NCI-H2107 treated with DMSO at 0.1 percent for 48 hours (cell line): Measurements from ENCODE around the gene ABR.

Source experiments
- DNase-seq: peaks from one replicate; lab custom pipeline; 2025; ENCODE audit not compliant: unreplicated experiment; lab: John Stamatoyannopoulos, UW

Gene ABR

DNA sequence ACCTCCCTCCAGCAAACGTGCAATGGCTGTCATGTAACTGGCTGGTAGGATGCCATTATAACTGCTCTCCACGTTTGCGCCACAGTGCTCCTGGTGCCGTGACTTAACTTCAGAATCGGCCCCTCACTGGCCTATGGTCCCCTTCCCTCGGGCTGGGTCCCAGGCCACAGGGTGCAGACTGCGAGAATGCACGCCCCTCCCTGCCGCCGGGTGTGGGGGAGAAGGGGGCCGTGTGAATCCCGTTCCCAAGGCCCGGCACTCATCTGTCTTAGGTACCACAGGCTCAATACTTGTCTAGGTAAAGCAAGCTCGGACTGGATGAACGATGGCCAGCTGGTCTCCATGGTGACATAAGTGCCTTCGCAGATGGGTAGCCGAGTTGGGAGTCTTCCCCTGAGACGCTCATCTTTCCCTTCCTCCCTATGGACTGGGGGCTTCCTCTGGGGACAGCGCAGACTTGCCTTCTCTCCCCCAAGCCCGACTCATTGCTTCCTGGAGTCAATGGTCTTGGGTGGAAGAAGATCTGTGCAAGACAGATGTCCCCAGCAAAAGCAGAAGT lies 145.1 kb downstream of the ABR start:
- no peak for DNase-seq

DNA sequence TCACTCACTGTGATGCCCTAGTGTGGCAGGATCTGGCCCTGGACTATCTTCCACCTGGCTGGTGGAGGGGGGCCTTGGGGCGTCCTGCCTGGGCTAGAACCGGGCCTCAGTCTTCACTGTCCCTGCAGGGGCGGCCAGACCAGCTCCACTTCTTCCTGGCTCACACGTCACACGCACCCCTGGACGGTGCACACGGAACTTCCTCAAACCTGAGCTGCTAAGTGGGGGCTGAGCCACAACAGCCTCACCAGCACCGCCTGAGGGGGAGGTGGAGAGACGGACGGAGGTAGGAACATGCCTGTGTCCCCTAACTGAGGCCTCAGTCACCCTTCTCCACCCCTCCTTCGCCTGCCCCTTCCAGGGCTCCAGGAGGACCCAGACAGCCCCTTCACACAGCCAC lies 146.3 kb downstream of the ABR start:
- no peak for DNase-seq

DNA sequence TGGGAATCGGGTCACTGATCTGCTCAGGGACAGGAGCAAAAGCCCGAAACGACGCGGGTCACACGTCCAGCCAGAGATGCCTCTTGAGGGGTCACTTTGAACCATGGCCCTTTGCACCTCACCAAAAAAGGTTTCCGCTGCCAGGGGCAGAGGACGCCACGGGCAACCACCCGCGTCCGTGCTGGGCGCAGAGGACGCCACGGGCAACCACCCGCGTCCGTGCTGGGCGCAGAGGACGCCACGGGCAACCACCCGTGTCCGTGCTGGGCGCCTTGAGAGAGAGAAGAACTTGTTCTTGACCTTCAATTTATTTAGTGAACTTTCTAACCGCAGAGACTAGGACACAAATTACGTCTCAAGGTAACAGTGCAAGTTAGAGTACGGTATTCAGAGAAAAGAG lies 147.4 kb downstream of the ABR start:
- no peak for DNase-seq

DNA sequence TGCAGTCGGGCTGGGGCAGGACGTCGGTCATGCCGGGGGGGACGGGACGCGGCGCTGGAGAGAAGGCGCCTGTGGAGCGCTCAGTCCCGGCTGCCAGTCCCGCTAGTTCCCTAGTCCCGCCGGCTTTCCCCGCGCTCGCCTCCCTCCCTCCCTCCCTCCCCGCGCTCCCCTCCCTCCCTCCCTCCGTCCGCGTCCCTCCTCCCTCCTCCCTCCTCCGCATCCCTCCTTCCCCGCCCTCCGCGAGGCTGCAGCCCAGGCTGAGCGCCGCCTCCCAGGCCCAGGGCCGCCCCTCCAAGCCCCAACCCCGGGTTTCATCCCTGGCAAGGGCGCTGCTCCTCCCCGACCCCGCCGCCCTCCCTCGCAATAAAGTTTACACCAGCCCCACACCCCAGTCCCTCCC lies 148.1 kb downstream of the ABR start:
- DNase-seq, result no peak

DNA sequence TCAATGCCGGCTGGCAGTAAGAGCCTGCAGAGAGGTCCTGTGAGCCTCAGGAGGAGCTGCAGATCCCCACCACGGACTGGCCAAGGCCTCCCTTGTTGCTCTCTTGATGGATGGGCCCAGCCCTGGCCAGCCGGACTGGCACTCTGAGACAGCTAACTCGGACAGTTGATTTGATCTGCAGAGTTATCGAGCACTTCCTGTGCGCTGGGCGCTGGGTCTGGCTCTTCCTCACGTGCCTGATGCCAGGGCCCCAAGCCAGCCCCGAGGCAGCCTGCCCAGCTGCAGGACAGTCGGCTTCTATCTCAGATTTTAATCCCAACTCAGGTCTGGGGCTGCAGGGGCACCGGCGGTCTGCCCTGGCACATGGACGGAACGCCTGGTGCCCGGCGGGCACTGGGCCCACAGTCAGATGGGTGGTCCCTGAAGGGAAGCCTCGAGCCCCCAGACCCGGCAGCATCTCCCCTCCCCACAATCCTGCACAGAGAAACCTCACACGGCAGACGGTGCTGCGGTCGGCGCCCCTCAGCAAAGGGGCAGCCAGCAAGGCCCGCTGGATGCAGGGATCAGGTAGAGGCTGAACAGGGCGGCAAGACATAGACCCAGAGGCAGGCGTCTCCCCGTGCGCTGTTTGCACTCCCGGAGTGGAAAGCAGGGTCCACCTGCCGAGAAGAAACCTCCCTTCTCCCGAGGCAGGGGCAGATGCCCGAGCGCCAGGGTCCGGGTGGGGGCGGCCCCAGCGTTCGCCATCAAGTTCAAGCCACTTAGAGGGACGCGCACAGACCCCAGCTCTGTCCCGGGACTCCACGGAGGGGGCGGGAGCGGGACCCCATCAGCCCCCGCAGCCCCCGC lies 148.9 kb downstream of the ABR start:
- no peak for DNase-seq

DNA sequence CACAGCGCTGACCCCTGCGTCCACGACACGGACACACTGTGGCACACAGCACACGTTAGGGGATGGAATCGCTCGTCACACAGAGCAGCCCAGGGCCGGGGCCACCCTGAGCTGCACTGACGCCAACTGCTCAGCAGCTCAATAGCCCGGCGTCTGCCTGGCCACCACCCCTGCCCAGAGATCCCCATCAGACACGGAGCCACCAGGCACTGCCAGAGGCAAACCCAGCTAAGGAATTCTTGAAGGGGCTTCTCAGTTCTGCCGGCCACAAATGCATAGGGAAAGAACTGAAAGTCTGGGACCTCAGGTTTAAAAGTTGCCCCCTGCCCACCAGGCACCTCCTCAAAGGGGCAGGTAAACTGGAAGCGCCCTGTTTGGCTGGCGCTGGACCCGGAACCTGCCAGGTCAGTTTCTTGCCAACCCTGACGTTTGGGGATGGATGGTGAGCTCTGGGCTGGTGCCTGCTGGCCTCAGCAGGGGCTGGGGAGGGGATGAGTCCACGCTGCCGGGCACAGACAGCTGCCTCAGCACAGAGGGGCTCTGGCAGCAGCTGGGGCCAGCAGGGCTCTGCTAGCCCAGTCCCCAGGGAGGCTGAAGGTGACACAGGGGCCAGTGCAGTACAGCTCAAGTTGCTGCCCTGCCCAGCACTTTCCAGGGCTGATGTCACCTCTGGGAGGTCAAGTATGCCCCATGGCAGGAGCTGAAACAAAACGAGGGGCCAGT lies 149.7 kb downstream of the ABR start:
- DNase-seq, result no peak

DNA sequence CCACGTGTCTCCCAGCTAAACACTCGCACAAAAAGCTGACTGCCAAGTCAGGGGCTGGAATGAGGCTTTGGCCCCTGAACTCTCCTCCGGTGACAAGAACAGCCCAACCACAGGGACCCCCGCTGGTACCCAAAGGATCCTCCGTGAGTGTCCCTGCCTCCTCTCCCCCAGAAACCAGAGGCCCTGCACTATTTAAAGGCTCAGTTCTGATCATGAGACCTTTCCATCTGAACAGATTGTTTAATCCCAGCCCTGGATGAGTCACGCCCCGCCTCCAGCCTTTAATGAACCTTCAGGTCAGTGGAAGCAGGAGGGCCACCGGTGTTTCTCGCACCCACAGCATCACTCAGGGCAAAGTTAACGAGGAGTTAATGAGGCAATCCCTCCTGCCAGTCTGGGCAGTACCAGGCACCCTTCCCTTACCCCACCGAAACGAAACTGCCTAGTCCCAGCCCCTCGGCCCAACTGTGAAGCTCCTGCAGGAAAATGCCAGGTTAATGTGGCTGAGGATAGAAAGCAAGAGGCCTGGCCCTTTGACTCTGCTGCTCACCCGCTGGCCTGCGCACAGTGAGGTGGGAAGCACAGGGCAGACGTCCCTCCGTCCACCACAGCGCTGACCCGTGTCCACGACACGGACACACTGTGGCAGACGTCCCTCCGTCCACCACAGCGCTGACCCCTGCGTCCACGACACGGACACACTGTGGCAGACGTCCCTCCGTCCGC lies 150.4 kb downstream of the ABR start:
- no peak for DNase-seq

DNA sequence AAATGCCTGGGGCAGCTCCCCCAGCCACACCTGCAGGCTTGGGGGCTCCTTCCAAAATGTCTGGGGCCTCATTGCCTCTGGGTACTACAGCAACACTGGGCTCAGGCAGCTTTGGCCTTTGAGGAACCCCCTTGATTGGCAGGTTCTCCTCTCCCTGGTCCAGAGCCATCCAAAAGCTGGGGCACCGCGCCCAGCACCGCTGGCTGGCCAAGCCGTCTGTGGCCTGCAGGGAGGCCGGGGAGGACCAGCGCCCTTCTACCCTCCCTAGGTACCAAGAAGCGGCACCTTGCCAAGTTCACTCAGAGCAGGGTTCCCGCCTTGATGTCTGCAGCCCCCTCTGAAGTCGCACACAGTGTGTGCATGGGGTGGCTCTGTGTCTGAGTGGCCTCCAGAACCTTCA lies 152.7 kb downstream of the ABR start:
- no peak for DNase-seq

DNA sequence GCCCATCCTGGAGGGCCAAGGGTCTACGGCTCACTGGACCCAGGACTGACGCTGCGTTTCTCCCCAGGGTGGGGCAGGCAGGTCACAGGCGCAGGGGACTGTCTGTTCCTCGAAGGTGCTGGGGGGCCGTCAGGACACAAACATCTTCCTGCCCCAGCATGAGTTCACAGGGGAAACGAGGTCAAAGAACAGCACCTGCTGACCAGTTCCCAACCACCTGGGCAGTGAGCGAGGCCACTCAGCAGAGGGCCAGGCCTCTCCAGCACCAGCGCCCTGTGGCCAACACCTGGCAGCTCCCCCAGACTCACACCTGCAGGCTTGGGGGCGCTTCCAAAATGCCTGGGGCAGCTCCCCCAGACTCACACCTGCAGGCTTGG lies 153.2 kb downstream of the ABR start:
- no peak for DNase-seq

DNA sequence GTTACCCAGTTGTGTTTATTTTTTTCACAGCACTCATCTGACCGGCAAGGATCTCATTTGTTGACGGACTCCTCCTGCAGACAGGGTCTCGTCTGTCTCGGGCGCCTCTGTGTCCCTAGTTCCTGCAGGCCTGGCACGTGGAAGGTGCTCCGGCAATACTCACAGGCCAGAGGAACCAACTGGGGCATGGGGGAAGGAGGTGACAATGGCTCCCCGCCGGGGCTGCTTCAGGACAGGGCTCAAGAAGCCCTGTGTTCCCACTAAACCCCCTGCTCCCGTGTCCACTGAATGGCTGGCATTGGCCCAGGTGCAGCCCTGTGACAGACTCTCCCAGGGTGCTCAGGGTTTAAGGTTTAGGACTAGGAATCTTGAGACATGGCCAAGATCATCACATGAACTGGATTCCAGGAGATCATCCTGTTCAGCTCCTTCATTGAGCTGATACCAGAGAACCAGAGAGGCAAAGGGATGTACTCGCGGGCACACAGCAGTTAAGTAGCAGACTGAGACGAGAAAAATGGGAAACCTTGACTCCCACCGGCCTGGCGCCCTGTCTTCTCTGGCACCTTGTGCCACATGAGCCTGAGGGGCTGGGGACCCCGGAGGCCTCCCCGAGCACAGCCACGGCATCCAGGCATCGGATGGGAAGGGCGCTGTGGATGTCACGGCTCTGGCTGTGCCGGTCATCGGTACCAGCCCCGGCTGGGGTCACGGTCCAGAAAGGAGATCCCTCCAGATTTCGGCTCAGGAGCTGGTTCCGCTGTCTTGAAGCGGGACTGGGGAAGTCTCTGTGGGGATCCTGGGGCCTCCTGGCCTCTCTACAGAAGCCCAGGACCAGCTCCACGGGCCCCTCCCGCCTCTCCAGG lies 153.8 kb downstream of the ABR start:
- DNase-seq, result no peak

DNA sequence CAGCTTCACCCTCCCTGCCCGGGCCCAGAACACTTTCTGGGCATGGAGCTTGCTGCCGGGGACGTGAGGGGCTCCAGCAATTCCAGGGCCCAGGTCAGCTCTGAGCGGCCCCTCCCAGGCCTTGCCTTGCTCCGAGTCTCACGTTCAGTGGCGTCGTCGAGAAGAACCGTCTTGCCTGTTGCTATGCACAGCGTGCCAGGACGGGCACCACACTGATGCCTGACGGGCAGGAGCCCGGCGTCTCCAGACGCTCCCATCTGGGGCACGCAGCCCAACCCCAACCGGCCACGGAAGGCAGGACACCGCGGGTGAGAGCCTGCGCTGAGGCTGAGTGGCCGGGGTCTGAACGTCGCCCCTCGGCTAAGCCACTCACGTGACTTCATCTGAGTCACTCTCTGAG lies 155.7 kb downstream of the ABR start:
- no peak for DNase-seq

DNA sequence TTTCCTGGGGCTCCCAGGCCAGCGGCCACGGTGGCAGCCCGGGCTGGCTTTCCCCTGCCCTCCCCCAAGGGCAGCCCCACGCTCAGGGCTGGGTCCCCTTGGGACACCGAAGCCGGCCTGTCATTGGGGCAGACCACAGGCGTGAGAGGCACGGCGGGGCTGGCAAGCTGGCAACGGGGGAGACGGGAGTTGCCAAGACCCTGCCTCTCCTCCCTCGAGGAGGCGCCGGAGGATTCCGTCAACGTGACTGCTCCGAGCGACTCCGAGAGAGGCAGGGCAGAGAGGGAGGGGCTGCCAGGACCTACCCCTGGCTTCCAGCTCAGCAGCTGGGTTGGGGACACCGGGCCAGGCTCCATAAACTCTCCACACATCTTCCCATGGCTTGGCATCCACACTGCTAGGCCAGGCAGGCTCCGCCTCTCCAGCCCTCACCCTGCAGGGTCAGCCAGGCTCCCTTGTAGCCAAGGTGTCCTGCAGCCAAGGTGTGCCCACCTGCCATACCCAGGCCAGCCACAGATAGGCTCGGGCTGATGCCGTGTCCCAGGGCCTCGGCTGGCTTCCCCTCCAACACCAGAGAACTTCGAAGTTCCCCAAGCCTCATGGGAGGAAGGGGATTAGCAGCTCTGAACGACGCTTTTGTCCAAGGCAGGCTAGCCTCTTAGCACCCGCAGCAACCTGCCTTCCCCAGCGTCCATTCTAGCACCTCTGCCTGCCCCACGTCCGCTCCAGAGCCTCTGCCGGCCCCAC lies 157.3 kb downstream of the ABR start:
- no peak for DNase-seq

DNA sequence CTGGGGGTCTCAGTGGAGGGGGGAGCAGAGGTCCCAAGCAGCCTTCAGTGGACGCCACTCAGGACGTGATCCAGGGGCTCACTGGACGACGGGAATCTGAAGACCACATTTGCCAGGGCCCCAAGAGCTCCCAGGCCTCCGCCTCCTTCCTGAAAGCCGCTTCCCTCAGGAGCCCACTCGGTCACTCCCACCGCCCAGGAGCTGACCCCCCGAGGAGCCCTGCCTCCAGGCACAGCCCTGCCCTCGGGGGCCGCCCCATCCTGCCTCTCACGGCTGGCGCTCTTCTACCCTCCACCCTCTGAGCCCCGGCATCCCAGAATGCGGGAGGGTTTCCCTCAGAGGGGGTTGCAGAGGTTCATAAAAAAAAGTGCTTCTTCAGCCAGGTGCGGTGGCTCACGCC lies 158.6 kb downstream of the ABR start:
- DNase-seq, result no peak

DNA sequence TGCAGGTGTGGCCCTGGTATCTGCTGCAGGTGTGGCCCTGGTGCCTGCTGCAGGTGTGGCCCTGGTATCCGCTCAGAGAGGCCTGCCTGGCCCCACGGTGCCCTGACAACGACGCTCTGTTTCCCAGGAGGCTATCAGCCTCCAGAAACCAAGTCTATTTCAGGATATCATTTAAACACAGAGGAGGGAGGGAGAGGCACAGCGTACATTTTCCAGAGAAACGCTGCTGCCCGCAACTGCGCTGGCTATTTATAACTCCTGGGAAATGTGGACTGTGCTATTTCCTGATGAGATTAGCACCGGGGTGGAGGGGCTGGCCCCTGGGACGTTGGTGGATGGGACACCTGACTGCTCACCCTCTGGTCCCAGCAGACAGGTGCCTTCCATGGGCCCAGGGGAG lies 160.3 kb downstream of the ABR start:
- no peak for DNase-seq

DNA sequence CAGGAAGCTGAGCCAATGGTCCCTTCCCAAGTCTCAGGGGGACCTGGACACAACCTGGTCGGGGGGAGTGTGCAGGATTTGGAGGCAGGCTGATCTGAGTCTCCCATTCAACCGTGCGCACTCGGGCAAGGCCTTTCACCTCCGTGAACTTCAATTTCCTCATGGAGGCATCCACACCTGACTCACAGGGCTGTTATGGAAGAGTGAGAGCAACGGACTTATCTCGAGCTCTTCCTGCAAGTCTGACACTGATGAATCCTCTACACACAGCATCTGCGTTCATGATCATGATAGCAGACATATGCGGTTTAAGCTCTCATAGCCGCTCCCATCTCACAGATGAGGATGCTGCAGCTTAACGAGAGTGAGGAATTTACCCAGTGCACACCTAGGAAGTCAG lies 161.2 kb downstream of the ABR start:
- DNase-seq, result no peak

DNA sequence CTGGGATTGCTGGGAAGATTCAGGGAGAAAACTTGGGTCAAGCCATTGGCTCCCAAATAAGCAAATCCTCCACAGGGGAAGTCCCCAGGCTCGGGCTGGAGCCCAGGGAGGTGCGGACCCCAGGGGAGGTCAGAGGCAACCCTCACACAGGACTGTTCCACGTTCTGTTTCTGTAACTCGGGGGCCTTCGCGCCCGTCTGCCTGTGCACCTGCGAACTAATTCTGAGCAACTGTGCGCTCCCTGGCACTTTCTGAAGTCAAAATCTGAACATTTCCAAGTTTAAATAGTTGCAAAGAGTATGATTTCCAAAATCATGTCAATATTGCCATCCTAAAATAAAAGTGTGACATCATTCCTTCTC lies 166.1 kb downstream of the ABR start:
- DNase-seq, result no peak

DNA sequence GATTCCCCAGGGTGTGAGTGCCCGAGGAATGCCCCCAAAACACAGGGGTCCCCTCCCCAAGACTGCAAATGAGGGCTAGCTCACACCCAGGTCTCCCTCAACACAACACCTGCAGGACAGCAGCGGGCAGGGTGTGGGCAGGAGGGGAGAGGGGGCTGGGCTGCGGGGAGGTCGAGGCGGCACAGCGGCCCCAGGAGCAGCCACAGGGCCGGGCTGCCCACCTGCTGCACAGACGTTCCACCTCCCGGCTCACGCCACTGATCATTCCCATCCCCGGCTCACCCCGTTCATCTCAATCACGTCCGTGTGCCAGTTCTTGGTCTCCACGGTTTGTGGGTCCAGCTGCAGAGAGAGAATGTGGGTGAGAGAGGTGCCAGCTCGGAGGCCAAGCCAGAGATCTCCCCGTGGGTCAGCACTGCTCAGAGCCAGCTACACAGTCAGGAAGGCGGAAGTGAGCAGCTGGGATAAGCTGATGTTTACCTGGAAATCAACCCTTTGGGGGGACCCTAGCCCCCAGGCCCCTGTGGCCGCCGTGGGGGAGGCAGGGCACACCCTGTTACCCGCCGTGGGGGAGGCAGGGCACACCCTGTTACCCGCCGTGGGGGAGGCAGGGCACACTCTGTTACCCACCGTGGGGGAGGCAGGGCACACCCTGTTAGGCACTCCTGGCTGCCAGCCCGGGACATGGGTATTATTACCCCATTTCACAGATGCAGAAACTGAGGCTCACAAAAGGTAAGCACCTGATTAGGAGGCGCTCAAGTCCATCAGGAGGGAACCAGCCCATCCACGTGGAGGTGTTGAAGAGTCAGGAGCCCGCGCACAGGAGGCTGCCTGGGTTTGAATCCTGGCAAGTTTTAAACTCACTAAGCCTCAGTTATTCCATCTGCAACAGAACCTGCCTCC lies 166.7 kb downstream of the ABR start:
- no peak for DNase-seq

DNA sequence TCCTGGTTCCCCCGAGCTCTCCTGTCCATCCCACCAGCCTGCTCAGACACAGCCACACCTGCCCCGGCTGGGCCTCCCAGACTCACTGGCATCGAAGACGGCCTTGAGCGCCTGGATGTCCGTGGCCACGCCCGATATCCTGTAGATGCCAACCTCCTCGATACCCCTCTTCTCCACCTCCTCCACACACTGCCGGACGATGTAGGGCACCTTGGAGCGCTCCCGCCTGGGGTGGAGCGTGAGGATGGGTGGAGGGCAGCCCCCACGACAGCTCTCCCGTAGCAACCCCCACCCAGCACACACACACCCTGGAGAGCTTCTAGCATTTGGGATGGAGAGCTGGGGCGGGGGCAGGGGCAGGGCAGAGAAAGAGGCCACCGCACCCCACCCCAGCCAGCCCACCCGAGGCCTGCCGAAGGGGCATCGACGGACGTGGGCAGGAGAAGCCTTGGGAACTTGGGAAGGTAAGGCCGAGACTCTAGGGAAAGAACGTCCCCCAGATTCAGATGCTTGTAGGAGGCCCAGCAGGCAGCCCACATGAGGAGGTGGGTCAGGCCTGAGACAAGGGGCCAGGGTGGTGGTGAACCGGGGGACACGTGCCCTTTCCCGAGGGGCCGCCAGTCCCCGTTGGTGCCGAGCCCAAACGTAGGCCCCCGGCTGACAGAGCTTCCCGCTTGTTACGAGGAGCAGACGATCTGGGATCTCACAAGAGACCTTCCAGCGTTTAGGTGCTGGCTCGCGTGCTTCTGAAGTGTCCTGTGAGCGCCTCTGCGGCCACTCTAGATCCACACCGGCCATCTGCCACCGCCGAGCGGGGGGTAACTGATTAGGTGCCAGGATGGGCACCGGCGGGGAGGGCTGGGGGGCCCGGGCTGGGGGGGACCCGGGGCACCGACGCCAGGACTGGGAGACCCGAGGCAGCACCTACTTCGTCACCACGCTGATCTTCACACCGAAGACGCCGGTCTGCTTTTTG lies 167.7 kb downstream of the ABR start:
- DNase-seq, result no peak
